ENCODE data around the gene WDFY4. TPM values are rescaled to one million over a fixed set of nuclear protein-coding genes. Genes with fewer than 3 reads are reported as not detected.

WDFY4 gene
- total RNA-seq, 1 donor from 2014 or later, result 1.6 TPM

- no peak for ATAC-seq
Observed at GRCh38 chr10:48774416-48775205, 89.9 kb downstream of the WDFY4 start.

GRCh38 chr10:48775206-48775517 lies 90.5 kb downstream of the WDFY4 start:
- ATAC-seq, result no peak

DNA sequence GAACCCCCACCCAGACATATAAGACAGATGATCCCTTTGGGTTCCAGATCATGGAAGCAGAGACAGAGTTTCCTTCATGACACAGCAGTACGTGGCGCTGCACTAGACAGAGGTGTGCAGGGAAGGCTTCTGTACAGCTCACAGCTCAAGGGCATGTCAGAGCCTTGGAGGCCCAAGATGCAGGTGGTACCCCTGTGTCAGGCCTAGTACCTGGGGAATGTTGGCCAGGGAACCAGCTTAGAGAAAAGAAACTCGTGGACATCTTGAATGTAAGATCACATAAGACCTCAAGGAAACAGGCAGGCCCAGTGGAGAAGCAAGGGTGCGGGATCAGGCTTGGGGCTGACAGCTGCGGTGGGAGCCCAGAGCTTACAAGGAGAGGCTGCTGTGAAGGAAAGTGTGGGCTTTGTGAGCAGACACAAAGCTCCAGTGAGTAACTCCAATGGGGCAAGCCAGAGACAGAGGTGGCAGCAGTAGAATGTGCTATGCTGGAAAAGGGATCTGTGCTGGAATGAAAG lies 91.4 kb downstream of the WDFY4 start:
- no peak for ATAC-seq

DNA sequence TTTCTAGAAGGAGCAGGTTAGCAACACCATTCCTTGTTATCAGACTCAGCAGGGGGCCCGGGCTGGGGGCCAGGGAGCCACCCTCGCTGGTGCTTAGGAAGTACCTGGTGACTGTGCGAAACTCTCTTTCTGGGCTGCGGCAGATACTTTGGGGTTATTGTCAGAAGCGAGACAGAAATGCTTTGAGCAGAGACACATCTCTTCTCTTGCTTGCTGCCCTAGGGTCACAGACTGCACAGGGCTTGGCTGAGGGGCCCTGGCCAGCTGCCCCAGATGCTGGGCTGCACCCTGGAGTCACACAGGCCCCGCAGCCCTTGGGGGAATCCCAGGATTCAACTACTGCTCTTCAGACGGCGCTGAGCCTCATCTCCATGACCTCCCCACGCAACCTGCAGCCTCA lies 91.9 kb downstream of the WDFY4 start:
- ATAC-seq, result no peak

DNA sequence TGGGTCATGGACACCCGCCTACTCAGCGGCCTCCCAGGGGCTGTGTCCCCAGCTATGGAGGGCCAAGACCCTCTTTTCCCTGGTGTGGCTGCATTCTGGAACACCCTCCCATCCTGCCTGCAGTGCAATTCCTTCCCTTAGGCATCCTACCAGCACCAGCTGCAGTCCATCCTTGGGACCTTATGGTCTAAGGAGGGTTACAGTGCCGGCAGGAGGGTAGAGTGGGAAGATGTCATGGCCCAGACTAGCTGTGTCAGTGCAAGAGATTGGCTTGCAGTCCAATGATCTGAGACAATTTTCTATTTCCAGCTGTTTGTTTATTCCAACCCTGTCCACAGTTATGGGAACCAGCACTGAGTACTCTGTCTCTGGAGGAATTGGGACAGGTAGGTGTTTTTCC lies 92.4 kb downstream of the WDFY4 start:
- ATAC-seq, result no peak

- no peak for ATAC-seq
Observed at GRCh38 chr10:48778193-48778857, 93.7 kb downstream of the WDFY4 start.

GRCh38 chr10:48779077-48779476 lies 94.4 kb downstream of the WDFY4 start:
- ATAC-seq, result no peak

- ATAC-seq, result no peak
Observed at GRCh38 chr10:48779546-48780152, 95.0 kb downstream of the WDFY4 start.

DNA sequence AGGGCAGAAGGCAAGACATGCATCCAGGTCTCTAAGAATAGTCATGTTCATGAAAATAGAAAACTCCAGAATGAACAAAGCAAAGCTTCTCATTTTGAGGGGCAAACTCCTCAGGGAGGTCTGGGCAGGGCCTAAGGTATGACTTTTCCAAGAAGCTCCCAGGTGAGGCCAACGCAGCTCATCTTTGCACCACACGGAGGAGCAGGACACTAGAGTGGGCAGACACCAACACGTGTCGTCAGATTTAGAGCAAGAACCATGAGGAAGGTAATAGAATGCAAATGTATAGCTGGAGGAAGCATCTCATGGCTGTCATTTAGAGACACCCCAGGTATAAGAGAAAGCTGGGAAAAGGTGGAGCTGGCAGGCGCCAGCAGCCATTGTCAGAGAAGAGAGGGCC lies 95.7 kb downstream of the WDFY4 start:
- no peak for ATAC-seq

DNA sequence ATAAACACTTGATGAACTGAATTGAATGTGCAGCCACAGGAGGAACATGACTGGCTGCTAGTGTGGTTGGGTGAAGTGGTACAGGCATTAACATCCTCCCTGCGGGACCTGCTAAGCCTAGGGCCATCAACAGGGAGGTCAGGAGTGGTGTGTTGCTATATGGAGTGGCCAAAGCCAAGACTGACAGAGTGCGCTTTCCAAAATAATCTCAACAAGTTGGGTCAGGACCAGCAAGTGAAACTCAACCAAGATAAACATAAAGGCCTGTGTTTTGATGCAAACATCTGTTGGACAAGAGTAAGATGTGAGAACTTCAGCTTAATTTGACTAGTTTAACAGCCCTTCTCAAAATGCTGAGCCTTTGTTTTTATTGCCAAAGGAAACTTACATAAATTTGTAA lies 97.7 kb downstream of the WDFY4 start:
- ATAC-seq, result no peak

GRCh38 chr10:48784031-48784430 lies 99.4 kb downstream of the WDFY4 start:
- no peak for ATAC-seq

GRCh38 chr10:48785796-48786195 lies 101.1 kb downstream of the WDFY4 start:
- ATAC-seq, result no peak

DNA sequence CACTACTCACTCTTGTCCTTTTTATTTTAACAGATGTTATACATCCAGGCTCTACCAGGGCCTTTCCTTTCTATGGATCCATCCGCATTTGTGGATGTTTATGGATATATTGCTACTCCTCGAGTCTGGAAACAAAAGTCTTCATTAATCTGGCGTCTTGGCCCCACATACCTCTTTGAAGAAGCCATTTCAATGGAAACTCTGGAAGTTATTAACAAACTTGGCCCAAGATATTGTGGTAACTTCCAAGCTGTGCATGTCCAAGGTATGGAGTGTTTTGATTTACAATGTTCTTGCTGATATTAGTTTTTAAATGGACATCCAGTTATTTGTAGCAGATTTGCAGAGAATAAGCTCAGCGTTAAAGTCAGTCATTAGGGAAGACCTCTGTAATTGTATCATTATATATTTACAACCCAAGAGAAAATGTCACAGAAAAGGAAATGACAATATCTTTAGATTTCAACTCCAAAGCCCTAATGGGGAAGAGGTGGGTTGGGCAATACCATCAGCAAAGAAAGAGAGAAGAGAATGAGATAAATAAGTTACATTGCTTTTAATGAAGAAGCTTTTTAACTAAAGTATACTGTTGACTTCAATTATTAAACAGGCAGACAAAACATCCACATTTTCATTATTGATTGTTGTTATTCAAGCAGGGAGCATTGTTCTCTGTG lies 102.1 kb downstream of the WDFY4 start:
- ATAC-seq, result no peak

- ATAC-seq, result no peak
Observed at GRCh38 chr10:48788554-48788953, 103.9 kb downstream of the WDFY4 start.

- peak; percentile 30 for ATAC-seq
Observed at GRCh38 chr10:48789486-48790456, 105.1 kb downstream of the WDFY4 start.

- no peak for ATAC-seq
Observed at GRCh38 chr10:48790457-48791044, 105.9 kb downstream of the WDFY4 start.

- peak; percentile 94 for ATAC-seq
Observed at GRCh38 chr10:48791267-48791928, 106.7 kb downstream of the WDFY4 start.

DNA sequence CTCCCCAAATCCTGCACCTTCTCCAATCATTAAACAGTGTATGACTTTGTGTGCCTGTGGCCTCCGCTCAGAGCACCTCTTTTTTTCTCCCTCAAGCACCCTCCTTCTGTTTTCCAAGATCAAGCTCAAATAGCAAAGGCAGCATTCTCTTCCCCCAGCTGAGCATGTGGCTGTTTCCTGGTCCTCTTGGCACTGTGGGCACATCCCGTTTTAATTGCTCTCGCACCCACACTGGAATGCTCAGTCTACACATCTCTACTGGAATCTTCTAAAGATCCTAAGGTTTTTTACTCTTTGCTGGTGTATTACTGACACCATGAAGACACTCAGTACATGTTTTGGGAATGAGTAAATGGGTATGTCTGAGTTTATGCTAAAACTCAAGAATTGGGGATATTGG lies 107.4 kb downstream of the WDFY4 start:
- no peak for ATAC-seq

- peak; percentile 18 for ATAC-seq
Observed at GRCh38 chr10:48792687-48793096, 108.0 kb downstream of the WDFY4 start.

DNA sequence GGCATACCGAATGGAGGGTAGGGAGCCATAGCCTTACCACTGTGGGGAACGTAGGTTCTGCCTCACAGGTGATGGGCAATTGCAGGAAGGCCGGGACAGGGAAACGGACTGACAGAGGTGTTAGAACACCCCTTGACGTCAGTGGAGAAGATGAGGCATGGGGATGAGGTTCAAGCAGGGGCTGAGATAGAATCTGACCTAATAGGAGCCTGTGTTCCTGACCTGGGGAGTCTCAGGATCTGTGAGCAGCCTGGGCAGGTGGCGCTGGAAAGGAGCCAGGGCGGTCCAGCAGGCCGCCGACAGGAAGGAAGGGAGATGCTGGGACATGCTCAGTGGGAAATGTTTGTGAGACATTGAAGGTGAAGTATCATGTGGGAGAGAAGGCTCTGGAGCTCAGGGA lies 109.4 kb downstream of the WDFY4 start:
- no peak for ATAC-seq

DNA sequence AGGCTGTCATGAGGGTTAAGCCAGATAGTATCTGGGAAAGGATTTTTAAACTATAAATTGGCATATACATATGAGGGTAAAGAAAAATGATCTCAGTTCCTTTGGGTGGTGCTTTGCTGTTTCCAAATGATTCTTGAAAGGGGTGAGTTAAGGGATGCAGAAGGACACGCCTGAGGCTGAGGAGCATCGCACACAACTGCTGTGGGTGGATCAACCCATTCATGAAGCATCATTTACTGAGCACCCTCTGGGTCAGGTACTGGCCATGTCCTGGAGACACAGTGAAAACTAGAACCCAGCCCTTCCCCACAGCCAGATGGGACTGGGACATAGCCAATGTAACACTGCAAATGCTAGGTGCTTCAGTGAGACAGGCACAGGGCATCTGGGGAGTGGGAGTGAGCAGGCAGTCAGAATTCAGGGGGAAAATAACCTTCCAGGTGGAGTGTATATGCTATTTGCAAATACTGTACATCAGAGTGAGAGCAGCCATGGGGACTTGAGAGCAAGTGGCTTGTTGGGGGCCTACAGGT lies 112.1 kb downstream of the WDFY4 start:
- ATAC-seq, result no peak
